ENCODE results near the gene SINHCAF.

GRCh38 chr12:31259136-31259886, 66.6 kb downstream of the SINHCAF start:
- TF ChIP-seq EZH2 (IDR thresholded peaks at IDR 0.05; ENCODE audit: borderline replicate concordance, insufficient read depth, low read length, poor library complexity, severe bottlenecking) (no peak), CTCF (IDR thresholded peaks at IDR 0.05; ENCODE audit: poor library complexity, severe bottlenecking) (no peak), EP300 (conservative IDR thresholded peaks at IDR 0.05; ENCODE audit: poor library complexity, severe bottlenecking) (no peak)
- TF ChIP-seq, protein P1, sequence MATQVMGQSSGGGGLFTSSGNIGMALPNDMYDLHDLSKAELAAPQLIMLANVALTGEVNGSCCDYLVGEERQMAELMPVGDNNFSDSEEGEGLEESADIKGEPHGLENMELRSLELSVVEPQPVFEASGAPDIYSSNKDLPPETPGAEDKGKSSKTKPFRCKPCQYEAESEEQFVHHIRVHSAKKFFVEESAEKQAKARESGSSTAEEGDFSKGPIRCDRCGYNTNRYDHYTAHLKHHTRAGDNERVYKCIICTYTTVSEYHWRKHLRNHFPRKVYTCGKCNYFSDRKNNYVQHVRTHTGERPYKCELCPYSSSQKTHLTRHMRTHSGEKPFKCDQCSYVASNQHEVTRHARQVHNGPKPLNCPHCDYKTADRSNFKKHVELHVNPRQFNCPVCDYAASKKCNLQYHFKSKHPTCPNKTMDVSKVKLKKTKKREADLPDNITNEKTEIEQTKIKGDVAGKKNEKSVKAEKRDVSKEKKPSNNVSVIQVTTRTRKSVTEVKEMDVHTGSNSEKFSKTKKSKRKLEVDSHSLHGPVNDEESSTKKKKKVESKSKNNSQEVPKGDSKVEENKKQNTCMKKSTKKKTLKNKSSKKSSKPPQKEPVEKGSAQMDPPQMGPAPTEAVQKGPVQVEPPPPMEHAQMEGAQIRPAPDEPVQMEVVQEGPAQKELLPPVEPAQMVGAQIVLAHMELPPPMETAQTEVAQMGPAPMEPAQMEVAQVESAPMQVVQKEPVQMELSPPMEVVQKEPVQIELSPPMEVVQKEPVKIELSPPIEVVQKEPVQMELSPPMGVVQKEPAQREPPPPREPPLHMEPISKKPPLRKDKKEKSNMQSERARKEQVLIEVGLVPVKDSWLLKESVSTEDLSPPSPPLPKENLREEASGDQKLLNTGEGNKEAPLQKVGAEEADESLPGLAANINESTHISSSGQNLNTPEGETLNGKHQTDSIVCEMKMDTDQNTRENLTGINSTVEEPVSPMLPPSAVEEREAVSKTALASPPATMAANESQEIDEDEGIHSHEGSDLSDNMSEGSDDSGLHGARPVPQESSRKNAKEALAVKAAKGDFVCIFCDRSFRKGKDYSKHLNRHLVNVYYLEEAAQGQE (IDR thresholded peaks at IDR 0.05; ENCODE audit: borderline replicate concordance), result no peak

Data from neural cell (in vitro differentiated cells).